HL-60/S4 treated with retinoic acid at 250 ng/mL for 4 days and 3 days (cell line): Measurements from ENCODE around the gene OGFR.
"Not testable (repeated sequence)": the region's sequence is repeated elsewhere in the genome, so short reads cannot be mapped to it uniquely, and the experiment has no call there.

Source experiments
- in situ Hi-C: fragments of 300-500 bp; cut with MboI; formaldehyde crosslinking; loops from 2 replicates; pipeline ENCODE4 v1.7.0; 2022; ENCODE audit warnings: low sequenced_read_pairs

OGFR gene

GRCh38 chr20:62834967-62835730, 30.5 kb downstream of the OGFR start:
- in situ Hi-C loops = no loop called here

GRCh38 chr20:62835931-62836861, 31.6 kb downstream of the OGFR start:
- in situ Hi-C loops = no loop called here

GRCh38 chr20:62836967-62837490, 32.4 kb downstream of the OGFR start:
- in situ Hi-C loops = no loop called here

- in situ Hi-C loops = no loop called here
Observed at GRCh38 chr20:62837790-62838127, 33.1 kb downstream of the OGFR start.

- in situ Hi-C loops = no loop called here
Observed at GRCh38 chr20:62838128-62838891, 33.7 kb downstream of the OGFR start.

- in situ Hi-C loops = no loop called here
Observed at GRCh38 chr20:62839261-62839660, 34.6 kb downstream of the OGFR start.

- in situ Hi-C loops = no loop called here
Observed at GRCh38 chr20:62839816-62840215, 35.2 kb downstream of the OGFR start.

GRCh38 chr20:62840244-62841197, 35.9 kb downstream of the OGFR start:
- in situ Hi-C loops = no loop called here

- in situ Hi-C loops = no loop called here
Observed at GRCh38 chr20:62841705-62842212, 37.1 kb downstream of the OGFR start.

GRCh38 chr20:62843656-62844055, 39.0 kb downstream of the OGFR start:
- in situ Hi-C loops = no loop called here

- in situ Hi-C loops = no loop called here
Observed at GRCh38 chr20:62844182-62844581, 39.5 kb downstream of the OGFR start.

GRCh38 chr20:62845416-62846160, 41.0 kb downstream of the OGFR start:
- in situ Hi-C loops = no loop called here

- in situ Hi-C loops = no loop called here
Observed at GRCh38 chr20:62846166-62846890, 41.7 kb downstream of the OGFR start.

GRCh38 chr20:62848917-62849316, 44.3 kb downstream of the OGFR start:
- in situ Hi-C loops = not testable (repeated sequence)

- in situ Hi-C loops = no loop called here
Observed at GRCh38 chr20:62849431-62849830, 44.8 kb downstream of the OGFR start.

GRCh38 chr20:62850333-62850974, 45.8 kb downstream of the OGFR start:
- in situ Hi-C loops = no loop called here

GRCh38 chr20:62852196-62852595, 47.6 kb downstream of the OGFR start:
- in situ Hi-C loops = no loop called here

- in situ Hi-C loops = no loop called here
Observed at GRCh38 chr20:62852841-62853240, 48.2 kb downstream of the OGFR start.
